ENCODE data around the gene C8A.

Gene C8A

DNA sequence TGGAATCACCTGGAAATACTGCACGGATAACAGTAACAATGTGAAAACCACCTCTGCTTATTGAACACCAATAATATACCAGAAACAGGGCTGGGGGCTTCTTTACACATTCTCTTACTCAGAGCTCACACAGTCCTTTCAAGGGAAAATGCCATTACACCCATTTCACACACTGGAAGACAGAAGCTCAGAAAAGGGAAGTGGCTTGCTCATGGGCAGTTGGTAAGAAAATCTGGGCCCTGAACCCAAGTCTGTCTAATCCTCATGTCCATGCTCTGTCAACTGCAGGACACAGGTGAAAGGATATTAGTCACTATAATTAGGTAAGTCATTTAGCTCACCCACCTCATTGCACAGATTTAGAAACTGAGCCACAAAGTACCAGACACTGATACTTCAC is 18.6 kb downstream of the C8A start:
- Histone ChIP-seq H3K4me3 (replicated peaks; ENCODE audit: insufficient read depth, low read length) (no peak overlapping the region), H3K27ac (replicated peaks) (no peak overlapping the region), H3K27me3 (ENCODE audit: insufficient read depth, poor library complexity, severe bottlenecking) (no peaks in the 10 kb centered on the region)
- TF ChIP-seq POLR2AphosphoS5 (IDR thresholded peaks at IDR 0.05; ENCODE audit: low read depth) (no peak), GABPA (IDR thresholded peaks at IDR 0.05; ENCODE audit: low read depth) (no peak), SPI1 (IDR thresholded peaks at IDR 0.05; ENCODE audit: borderline replicate concordance, low read depth) (peak; percentile 49)
- DNase-seq (ENCODE audit: low read depth in 1 of 2, low spot score in 1 of 2) = no peak

DNA sequence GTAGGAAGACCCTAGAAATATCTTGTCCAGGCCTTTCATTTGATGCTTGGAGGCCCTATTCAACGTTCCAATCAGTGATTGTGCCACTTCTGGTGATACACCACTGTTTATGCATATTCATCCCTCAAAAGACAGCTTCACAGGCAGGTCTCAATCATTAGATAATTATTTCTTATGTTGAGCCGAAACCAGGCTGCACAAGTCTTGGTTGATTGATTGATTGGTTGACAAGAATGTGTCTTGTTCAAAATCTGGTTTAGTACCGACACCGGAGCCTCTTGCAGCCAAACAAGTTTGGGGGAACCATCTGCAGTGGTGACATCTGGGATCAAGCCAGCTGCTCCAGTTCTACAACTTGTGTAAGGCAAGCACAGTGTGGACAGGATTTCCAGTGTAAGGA is 20.1 kb downstream of the C8A start:
- DNase-seq (ENCODE audit: low read depth in 1 of 2, low spot score in 1 of 2) = no peak
- Histone ChIP-seq H3K27me3 (ENCODE audit: insufficient read depth, poor library complexity, severe bottlenecking) (no peaks in the 10 kb centered on the region), H3K4me3 (replicated peaks; ENCODE audit: insufficient read depth, low read length) (no peak overlapping the region), H3K27ac (replicated peaks) (no peak overlapping the region)
- TF ChIP-seq, protein P1, sequence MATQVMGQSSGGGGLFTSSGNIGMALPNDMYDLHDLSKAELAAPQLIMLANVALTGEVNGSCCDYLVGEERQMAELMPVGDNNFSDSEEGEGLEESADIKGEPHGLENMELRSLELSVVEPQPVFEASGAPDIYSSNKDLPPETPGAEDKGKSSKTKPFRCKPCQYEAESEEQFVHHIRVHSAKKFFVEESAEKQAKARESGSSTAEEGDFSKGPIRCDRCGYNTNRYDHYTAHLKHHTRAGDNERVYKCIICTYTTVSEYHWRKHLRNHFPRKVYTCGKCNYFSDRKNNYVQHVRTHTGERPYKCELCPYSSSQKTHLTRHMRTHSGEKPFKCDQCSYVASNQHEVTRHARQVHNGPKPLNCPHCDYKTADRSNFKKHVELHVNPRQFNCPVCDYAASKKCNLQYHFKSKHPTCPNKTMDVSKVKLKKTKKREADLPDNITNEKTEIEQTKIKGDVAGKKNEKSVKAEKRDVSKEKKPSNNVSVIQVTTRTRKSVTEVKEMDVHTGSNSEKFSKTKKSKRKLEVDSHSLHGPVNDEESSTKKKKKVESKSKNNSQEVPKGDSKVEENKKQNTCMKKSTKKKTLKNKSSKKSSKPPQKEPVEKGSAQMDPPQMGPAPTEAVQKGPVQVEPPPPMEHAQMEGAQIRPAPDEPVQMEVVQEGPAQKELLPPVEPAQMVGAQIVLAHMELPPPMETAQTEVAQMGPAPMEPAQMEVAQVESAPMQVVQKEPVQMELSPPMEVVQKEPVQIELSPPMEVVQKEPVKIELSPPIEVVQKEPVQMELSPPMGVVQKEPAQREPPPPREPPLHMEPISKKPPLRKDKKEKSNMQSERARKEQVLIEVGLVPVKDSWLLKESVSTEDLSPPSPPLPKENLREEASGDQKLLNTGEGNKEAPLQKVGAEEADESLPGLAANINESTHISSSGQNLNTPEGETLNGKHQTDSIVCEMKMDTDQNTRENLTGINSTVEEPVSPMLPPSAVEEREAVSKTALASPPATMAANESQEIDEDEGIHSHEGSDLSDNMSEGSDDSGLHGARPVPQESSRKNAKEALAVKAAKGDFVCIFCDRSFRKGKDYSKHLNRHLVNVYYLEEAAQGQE (IDR thresholded peaks at IDR 0.05; ENCODE audit: insufficient replicate concordance, low read depth) = no peak
- no peak for TF ChIP-seq POLR2AphosphoS5 (IDR thresholded peaks at IDR 0.05; ENCODE audit: low read depth)
- TF ChIP-seq SPI1 (IDR thresholded peaks at IDR 0.05; ENCODE audit: borderline replicate concordance, low read depth) = no peak

- no peak for DNase-seq (ENCODE audit: low read depth in 1 of 2, low spot score in 1 of 2)
- Histone ChIP-seq H3K27me3 (ENCODE audit: insufficient read depth, poor library complexity, severe bottlenecking) (no peaks in the 10 kb centered on the region), H3K27ac (replicated peaks) (no peak overlapping the region), H3K4me3 (replicated peaks; ENCODE audit: insufficient read depth, low read length) (no peak overlapping the region)
- TF ChIP-seq POLR2AphosphoS5 (IDR thresholded peaks at IDR 0.05; ENCODE audit: low read depth) (no peak), CTCF (IDR thresholded peaks at IDR 0.05; ENCODE audit: insufficient read depth, low read length) (no peak), GABPA (IDR thresholded peaks at IDR 0.05; ENCODE audit: low read depth) (no peak), SPI1 (IDR thresholded peaks at IDR 0.05; ENCODE audit: borderline replicate concordance, low read depth) (no peak)
- TF ChIP-seq, protein P1 (IDR thresholded peaks at IDR 0.05; ENCODE audit: insufficient replicate concordance, low read depth) = no peak
Measured at GRCh38 chr1:56877973-56878372, 23.4 kb downstream of the C8A start.

- Histone ChIP-seq H3K4me3 (replicated peaks; ENCODE audit: insufficient read depth, low read length) (no peak overlapping the region), H3K27ac (replicated peaks) (no peak overlapping the region), H3K27me3 (ENCODE audit: insufficient read depth, poor library complexity, severe bottlenecking) (no peaks in the 10 kb centered on the region)
- DNase-seq (ENCODE audit: low read depth in 1 of 2, low spot score in 1 of 2) = no peak
- TF ChIP-seq POLR2AphosphoS5 (IDR thresholded peaks at IDR 0.05; ENCODE audit: low read depth) (no peak), SPI1 (IDR thresholded peaks at IDR 0.05; ENCODE audit: borderline replicate concordance, low read depth) (no peak), GABPA (IDR thresholded peaks at IDR 0.05; ENCODE audit: low read depth) (no peak), CTCF (IDR thresholded peaks at IDR 0.05; ENCODE audit: insufficient read depth, low read length) (no peak)
- TF ChIP-seq, protein P1 (IDR thresholded peaks at IDR 0.05; ENCODE audit: insufficient replicate concordance, low read depth) = no peak
Measured at GRCh38 chr1:56880774-56881173, 26.2 kb downstream of the C8A start.
